Esophagus squamous epithelium (tissue), 5 donors: ENCODE measurements around the gene FAM3C. TPM values are rescaled to one million over a fixed set of nuclear protein-coding genes. Genes with fewer than 3 reads are reported as not detected.
"Not testable (repeated sequence)": the region's sequence is repeated elsewhere in the genome, so short reads cannot be mapped to it uniquely, and the experiment has no call there.

Experiments
- DNase-seq: peaks from one replicate; lab custom pipeline; 2025; lab: John Stamatoyannopoulos, UW
- H3K27ac ChIP-seq, 4 donors: fragments of 200-600 bp; sonication (generic); one replicate each; pipeline ENCODE4 v1.5.1; 2016 to 2019; ENCODE audit warnings: mild to moderate bottlenecking in 1 of 4
- H3K27me3 ChIP-seq, 4 donors: fragments of 200-600 bp; sonication (generic); 1 replicate in 3 of 4; 2 replicates in 1 of 4; pipeline versions ENCODE4 v1.5.1 to v1.6.0; 2017 to 2021; ENCODE audit warnings: antibody characterized with exemption in 1 of 4
- H3K36me3 ChIP-seq, 3 donors: fragments of 200-600 bp; sonication (generic); one replicate each; pipeline ENCODE4 v1.5.1; 2016 to 2019
- H3K4me1 ChIP-seq, 3 donors: fragments of 200-600 bp; sonication (generic); one replicate each; pipeline ENCODE4 v1.5.1; 2017 to 2019
- H3K4me3 ChIP-seq, 4 donors: fragments of 200-600 bp; sonication (generic); 1 replicate in 3 of 4; 2 replicates in 1 of 4; pipeline ENCODE4 v1.5.1; 2016 to 2019; ENCODE audit warnings: mild to moderate bottlenecking in 2 of 4, moderate library complexity in 1 of 4
- H3K9me3 ChIP-seq, 3 donors: fragments of 200-600 bp; sonication (generic); one replicate each; pipeline ENCODE4 v1.5.1; 2016 to 2019
- CTCF ChIP-seq, 6 experiments: fragments of 450-650 bp in 4 of 6; fragments of 200-600 bp in 2 of 6; sonication (generic) in 2 of 6; IDR thresholded peaks; one replicate each; pipeline ENCODE4 v1.5.1; 2016 to 2019; ENCODE audit warnings: antibody characterized with exemption in 6 of 6, mild to moderate bottlenecking in 4 of 6, moderate library complexity in 4 of 6
- POLR2A ChIP-seq, 4 donors: fragments of 450-650 bp; IDR thresholded peaks; one replicate each; pipeline ENCODE4 v1.6.1; 2017; ENCODE audit warnings: antibody characterized with exemption in 4 of 4, mild to moderate bottlenecking in 4 of 4, moderate library complexity in 3 of 4
- WGBS, 2 donors: methylation state at CpG; one replicate each; pipeline ENCODE4 v1.1.5; 2018; 5-methylcytosine and 5-hydroxymethylcytosine counted together
- intact Hi-C: fragments of 100-400 bp; cut with DNase I; formaldehyde crosslinking; loops from one replicate; pipeline ENCODE4 v1.15.0; 2022
- total RNA-seq, 4 donors: library from RNA; depleted of rRNA; stranded (reverse); fragments of >200 nt; gene quantifications; one replicate each; pipeline ENCODE4 v1.1.0, GENCODE V29; 2016
- donor health status: DM: yes; HTN: yes; CAD: no.

Gene FAM3C
- total RNA-seq, 4 donors from 2014 or later: 21.8 to 48.1 (median 45.8) TPM

- H3K4me1 ChIP-seq: peaks cover 0 to 2% (median 2%) of the 10 kb centered on the region in 3 donors
- H3K27ac ChIP-seq: no peak overlapping the region
- intact Hi-C loops: no loop called here
- DNase-seq: no peak
- no peak for TF ChIP-seq CTCF (IDR thresholded peaks at IDR 0.05)
- no peak for TF ChIP-seq POLR2A (IDR thresholded peaks at IDR 0.05)
- H3K9me3 ChIP-seq: no peaks in the 10 kb centered on the region
- H3K4me3 ChIP-seq: no peak overlapping the region
- WGBS, 2 donors: 55 to 76% methylated on average over 4 to 5 of the region's 5 CpGs
- H3K27me3 ChIP-seq: peaks cover 0 to 14% (median 3%) of the 10 kb centered on the region in 4 donors
- H3K36me3 ChIP-seq: no peaks in the 10 kb centered on the region
Measured at GRCh38 chr7:121323515-121324302, 72.4 kb downstream of the FAM3C start.

GRCh38 chr7:121322460-121322859 lies 73.6 kb downstream of the FAM3C start:
- H3K27ac ChIP-seq: no peak overlapping the region
- no peaks in the 10 kb centered on the region for H3K9me3 ChIP-seq
- intact Hi-C loops: no loop called here
- 67 to 77% methylated on average over 3 of the region's 3 CpGs for WGBS, 2 donors
- no peaks in the 10 kb centered on the region for H3K36me3 ChIP-seq
- DNase-seq: no peak
- H3K4me1 ChIP-seq: no peaks in the 10 kb centered on the region
- H3K27me3 ChIP-seq: peaks cover 0 to 3% (median 0%) of the 10 kb centered on the region in 4 donors
- H3K4me3 ChIP-seq: no peak overlapping the region
- TF ChIP-seq POLR2A (IDR thresholded peaks at IDR 0.05) (no peak), CTCF (IDR thresholded peaks at IDR 0.05) (no peak)

GRCh38 chr7:121315170-121315569 lies 80.9 kb downstream of the FAM3C start:
- H3K9me3 ChIP-seq, intact Hi-C loops, DNase-seq, H3K27ac ChIP-seq, H3K4me3 ChIP-seq, H3K36me3 ChIP-seq, H3K27me3 ChIP-seq: not testable (repeated sequence)
- H3K4me1 ChIP-seq: peaks cover 0 to 19% (median 9%) of the 10 kb centered on the region in 3 donors
- WGBS, 2 donors: 89 to 100% methylated on average over 3 of the region's 3 CpGs

GRCh38 chr7:121313793-121314676 lies 82.1 kb downstream of the FAM3C start:
- Histone ChIP-seq H3K4me3 (no peak overlapping the region), H3K36me3 (no peaks in the 10 kb centered on the region), H3K4me1 (peaks cover 0 to 19% (median 9%) of the 10 kb centered on the region in 3 donors), H3K27me3 (no peaks in the 10 kb centered on the region), H3K27ac (peak overlapping the region; percentile 7 to 54 (median 28)), H3K9me3 (no peaks in the 10 kb centered on the region)
- 31 to 38% methylated on average over 7 to 9 of the region's 9 CpGs for WGBS, 2 donors
- DNase-seq: no peak
- TF ChIP-seq CTCF (IDR thresholded peaks at IDR 0.05) (no peak), POLR2A (IDR thresholded peaks at IDR 0.05) (no peak)
- intact Hi-C loops: no loop called here

GRCh38 chr7:121313220-121313792 lies 82.8 kb downstream of the FAM3C start:
- intact Hi-C loops: no loop called here
- Histone ChIP-seq H3K27me3 (no peaks in the 10 kb centered on the region), H3K9me3 (no peaks in the 10 kb centered on the region), H3K4me1 (peaks cover 0 to 19% (median 9%) of the 10 kb centered on the region in 3 donors), H3K4me3 (no peak overlapping the region), H3K36me3 (no peaks in the 10 kb centered on the region), H3K27ac (peak overlapping the region; percentile 7 to 54 (median 28))
- 21 to 47% methylated on average over 3 of the region's 3 CpGs for WGBS, 2 donors
- no peak for TF ChIP-seq POLR2A (IDR thresholded peaks at IDR 0.05)
- TF ChIP-seq CTCF (IDR thresholded peaks at IDR 0.05): no peak
- no peak for DNase-seq
